Liver (tissue), 9 donors: ENCODE data around the gene MANEA. TPM values are rescaled to one million over a fixed set of nuclear protein-coding genes. Genes with fewer than 3 reads are reported as not detected.

ENCODE experiments used
- DNase-seq: peaks from one replicate; pipeline ENCODE4 v3.0.0-alpha.2; 2017; ENCODE audit warnings: low spot score
- H3K27ac ChIP-seq, 2 donors: one replicate each; pipeline ENCODE4 v1.7.0; 2013; ENCODE audit warnings: inconsistent platforms in 2 of 2, low read length in 2 of 2, control low read depth in 1 of 2, low read depth in 1 of 2, mild to moderate bottlenecking in 1 of 2
- H3K27me3 ChIP-seq, 4 donors: one replicate each; pipeline versions ENCODE4 v1.6.1 to v1.7.0; 2013; ENCODE audit warnings: low read length in 3 of 4, inconsistent platforms in 1 of 4, mild to moderate bottlenecking in 1 of 4, moderate library complexity in 1 of 4; ENCODE audit not compliant: control insufficient read depth in 4 of 4, insufficient read depth in 4 of 4
- H3K36me3 ChIP-seq, 4 donors: one replicate each; pipeline versions ENCODE4 v1.6.1 to v1.7.0; 2013; ENCODE audit warnings: low read length in 3 of 4, mild to moderate bottlenecking in 3 of 4, low read depth in 1 of 4, moderate library complexity in 1 of 4; ENCODE audit not compliant: control insufficient read depth in 4 of 4, insufficient read depth in 3 of 4
- H3K4me1 ChIP-seq, 4 donors: one replicate each; pipeline versions ENCODE4 v1.6.1 to v1.7.0; 2013; ENCODE audit warnings: low read length in 3 of 4, mild to moderate bottlenecking in 3 of 4, moderate library complexity in 1 of 4; ENCODE audit not compliant: control insufficient read depth in 4 of 4, insufficient read depth in 4 of 4
- H3K4me3 ChIP-seq, 3 donors: one replicate each; pipeline versions ENCODE4 v1.6.1 to v1.7.0; 2013; ENCODE audit warnings: low read length in 3 of 3, control low read depth in 1 of 3, low read depth in 1 of 3, mild to moderate bottlenecking in 1 of 3
- H3K9ac ChIP-seq, 2 donors: one replicate each; pipeline ENCODE4 v1.7.0; 2013; ENCODE audit warnings: low read length in 2 of 2, mild to moderate bottlenecking in 2 of 2, moderate library complexity in 2 of 2, control low read depth in 1 of 2, low read depth in 1 of 2
- H3K9me3 ChIP-seq, 4 donors: one replicate each; pipeline versions ENCODE4 v1.6.1 to v1.7.0; 2013; ENCODE audit warnings: low read length in 3 of 4; ENCODE audit not compliant: control insufficient read depth in 4 of 4
- ATF3 ChIP-seq: IDR thresholded peaks from 2 replicates; pipeline ENCODE4 v1.6.1; 2016; ENCODE audit warnings: antibody characterized with exemption
- CTCF ChIP-seq: fragments of 150-350 bp; IDR thresholded peaks from 2 replicates; pipeline ENCODE4 v1.5.1; 2017; ENCODE audit warnings: improper control_type of control experiment, low read depth, low read length; ENCODE audit not compliant: missing input control
- EGR1 ChIP-seq, 2 donors: IDR thresholded peaks; 2 replicates each; pipeline ENCODE4 v1.6.1; 2016 to 2018; ENCODE audit warnings: antibody characterized with exemption in 2 of 2, low read depth in 2 of 2
- FOXA1 ChIP-seq: IDR thresholded peaks from 2 replicates; pipeline ENCODE4 v1.6.1; 2016; ENCODE audit warnings: antibody characterized with exemption
- FOXA2 ChIP-seq: IDR thresholded peaks from 2 replicates; pipeline ENCODE4 v1.6.1; 2016; ENCODE audit warnings: antibody characterized with exemption
- GABPA ChIP-seq, 2 donors: IDR thresholded peaks in 1 of 2; conservative IDR thresholded peaks in 1 of 2; 2 replicates each; pipeline ENCODE4 v1.6.1; 2016; ENCODE audit warnings: antibody characterized with exemption in 2 of 2, mild to moderate bottlenecking in 1 of 2, moderate library complexity in 1 of 2
- HNF4A ChIP-seq, 2 donors: conservative IDR thresholded peaks; 2 replicates each; pipeline ENCODE4 v1.6.1; 2016; ENCODE audit warnings: antibody characterized with exemption in 2 of 2, mild to moderate bottlenecking in 2 of 2
- HNF4G ChIP-seq: IDR thresholded peaks from 2 replicates; pipeline ENCODE4 v1.6.1; 2016; ENCODE audit warnings: antibody characterized with exemption
- JUND ChIP-seq, 2 donors: IDR thresholded peaks; 2 replicates each; pipeline ENCODE4 v1.6.1; 2016; ENCODE audit warnings: antibody characterized with exemption in 2 of 2
- MAX ChIP-seq: IDR thresholded peaks from 2 replicates; pipeline ENCODE4 v1.6.1; 2016; ENCODE audit warnings: antibody characterized with exemption
- NR2F2 ChIP-seq: IDR thresholded peaks from 2 replicates; pipeline ENCODE4 v1.6.1; 2016; ENCODE audit warnings: antibody characterized with exemption
- RAD21 ChIP-seq, 2 donors: IDR thresholded peaks; 2 replicates each; pipeline ENCODE4 v1.6.1; 2016; ENCODE audit warnings: antibody characterized with exemption in 2 of 2, mild to moderate bottlenecking in 2 of 2
- REST ChIP-seq: IDR thresholded peaks from 2 replicates; pipeline ENCODE4 v1.6.1; 2016; ENCODE audit warnings: antibody characterized with exemption, mild to moderate bottlenecking
- SP1 ChIP-seq: IDR thresholded peaks from 2 replicates; pipeline ENCODE4 v1.6.1; 2018; ENCODE audit warnings: antibody characterized with exemption, mild to moderate bottlenecking
- TAF1 ChIP-seq: conservative IDR thresholded peaks from 2 replicates; pipeline ENCODE4 v1.6.1; 2016; ENCODE audit warnings: antibody characterized with exemption, mild to moderate bottlenecking
- YY1 ChIP-seq: IDR thresholded peaks from 2 replicates; pipeline ENCODE4 v1.6.1; 2016; ENCODE audit warnings: antibody characterized with exemption, mild to moderate bottlenecking
- ZBTB33 ChIP-seq: IDR thresholded peaks from 2 replicates; pipeline ENCODE4 v1.6.1; 2016; ENCODE audit warnings: antibody characterized with exemption
- WGBS: extraction: QIAGEN DNeasy Blood & Tissue Kit; methylation state at CpG from one replicate; pipeline ENCODE4 v1.1.7; 2013; 5-methylcytosine and 5-hydroxymethylcytosine counted together
- polyA plus RNA-seq, 2 donors: library from polyadenylated mRNA; stranded (reverse) in 1 of 2; unstranded in 1 of 2; fragments of 200-250 nt in 1 of 2; fragments of >200 nt in 1 of 2; fragmentation: Nextera tagmentation in 1 of 2; extraction: Ambion mirVana in 1 of 2; gene quantifications; one replicate each; pipeline versions ENCODE4 v1.2.1 to v1.2.3, GENCODE V29; 2013 to 2015
- total RNA-seq, 2 donors: library from RNA; depleted of rRNA; stranded (reverse); fragments of >200 nt; gene quantifications; one replicate each; pipeline ENCODE4 v1.2.3, GENCODE V29; 2014
- donor health status: healthy.
- donor health status: healthy.
- donor health status: healthy.
- donor health status: healthy.
- donor health status: healthy.

Gene MANEA
- total and polyA plus RNA-seq, 4 donors, result 9.7 to 37.4 (median 18.9) TPM

GRCh38 chr6:95548188-95548786 lies 29.0 kb upstream of the MANEA start:
- no peaks in the 10 kb centered on the region for H3K36me3 ChIP-seq
- WGBS, result 96% methylated on average over 3 of the region's 3 CpGs
- H3K4me1 ChIP-seq, result peaks cover 7 to 24% (median 18%) of the 10 kb centered on the region in 4 donors
- DNase-seq, result no peak
- no peak overlapping the region for H3K27ac ChIP-seq
- no peaks in the 10 kb centered on the region for H3K27me3 ChIP-seq
- no peak overlapping the region for H3K4me3 ChIP-seq
- H3K9me3 ChIP-seq, result no peaks in the 10 kb centered on the region
- TF ChIP-seq FOXA2, result no peak
- TF ChIP-seq JUND (IDR thresholded peaks at IDR 0.05), result no peak
- TF ChIP-seq YY1, result no peak
- TF ChIP-seq EGR1 (IDR thresholded peaks at IDR 0.05; ENCODE audit: low read depth in 2 of 2), result no peak
- TF ChIP-seq REST, result no peak
- no peak for TF ChIP-seq NR2F2
- TF ChIP-seq HNF4A (conservative IDR thresholded peaks at IDR 0.05), result no peak
- TF ChIP-seq RAD21 (IDR thresholded peaks at IDR 0.05), result no peak
- TF ChIP-seq GABPA (IDR thresholded peaks at IDR 0.05 in 1 of 2, conservative IDR thresholded peaks at IDR 0.05 in 1 of 2), result no peak
- no peak for TF ChIP-seq FOXA1
- TF ChIP-seq MAX, result no peak
- TF ChIP-seq HNF4G, result no peak
- no peak for TF ChIP-seq CTCF
- no peak for TF ChIP-seq ZBTB33
- TF ChIP-seq TAF1, result no peak
- TF ChIP-seq ATF3, result no peak
- no peak for TF ChIP-seq SP1
- no peak overlapping the region for H3K9ac ChIP-seq
